Mesenchymal stem cell (in vitro differentiated cells and primary cell): ENCODE results near the gene RNF44.

ENCODE experiments used
- DNase-seq: peaks from one replicate; pipeline ENCODE4 v3.0.0-alpha.2; 2013
- H2AFZ ChIP-seq: one replicate; pipeline ENCODE4 v1.6.1; 2013; ENCODE audit warnings: low read depth, mild to moderate bottlenecking, control low read depth, inconsistent platforms, low read length, moderate library complexity
- H2AK5ac ChIP-seq: 2 replicates; pipeline ENCODE4 v1.6.1; 2013; ENCODE audit warnings: low read length, moderate library complexity, mild to moderate bottlenecking, inconsistent platforms; ENCODE audit not compliant: severe bottlenecking
- H2BK120ac ChIP-seq: one replicate; pipeline ENCODE4 v1.6.1; 2013; ENCODE audit warnings: low read depth, mild to moderate bottlenecking, inconsistent platforms, low read length, moderate library complexity
- H2BK12ac ChIP-seq, 2 experiments: one replicate each; pipeline ENCODE4 v1.6.1; 2013; ENCODE audit warnings: inconsistent platforms in 2 of 2, low read length in 2 of 2, mild to moderate bottlenecking in 2 of 2, moderate library complexity in 2 of 2, control low read depth in 1 of 2
- H2BK15ac ChIP-seq: one replicate; pipeline ENCODE4 v1.6.1; 2013; ENCODE audit warnings: mild to moderate bottlenecking, low read depth, inconsistent platforms; ENCODE audit not compliant: poor library complexity, severe bottlenecking
- H2BK5ac ChIP-seq: 2 replicates; pipeline ENCODE4 v1.6.1; 2013; ENCODE audit warnings: low read depth, mild to moderate bottlenecking, low read length, control low read depth, inconsistent platforms; ENCODE audit not compliant: poor library complexity, severe bottlenecking
- H3K14ac ChIP-seq, 2 experiments: one replicate each; pipeline ENCODE4 v1.6.1; 2013; ENCODE audit warnings: inconsistent platforms in 2 of 2, low read length in 2 of 2, control low read depth in 1 of 2, mild to moderate bottlenecking in 1 of 2, moderate library complexity in 1 of 2
- H3K18ac ChIP-seq, 2 experiments: one replicate each; pipeline ENCODE4 v1.6.1; 2013; ENCODE audit warnings: inconsistent platforms in 2 of 2, low read length in 2 of 2, control low read depth in 1 of 2, low read depth in 1 of 2, mild to moderate bottlenecking in 1 of 2
- H3K23ac ChIP-seq, 2 experiments: one replicate each; pipeline ENCODE4 v1.6.1; 2013; ENCODE audit warnings: inconsistent platforms in 2 of 2, low read length in 2 of 2, mild to moderate bottlenecking in 2 of 2, moderate library complexity in 2 of 2, control low read depth in 1 of 2
- H3K27ac ChIP-seq: 2 replicates; pipeline ENCODE4 v1.5.1; 2013; ENCODE audit warnings: mild to moderate bottlenecking, moderate library complexity, low read length, control low read depth, inconsistent platforms; ENCODE audit not compliant: poor library complexity, severe bottlenecking
- H3K27me3 ChIP-seq, 2 experiments: 2 replicates each; pipeline versions ENCODE4 v1.6.1 to v1.7.0; 2013; ENCODE audit warnings: low read length in 2 of 2, mild to moderate bottlenecking in 2 of 2, moderate library complexity in 2 of 2, control low read depth in 1 of 2, inconsistent platforms in 1 of 2; ENCODE audit not compliant: control insufficient read depth in 1 of 2, insufficient read depth in 1 of 2
- H3K36me3 ChIP-seq, 2 experiments: 2 replicates each; pipeline versions ENCODE4 v1.6.1 to v1.7.0; 2013; ENCODE audit warnings: low read length in 2 of 2, control low read depth in 1 of 2, inconsistent platforms in 1 of 2, low read depth in 1 of 2, mild to moderate bottlenecking in 1 of 2; ENCODE audit not compliant: insufficient read depth in 2 of 2, control insufficient read depth in 1 of 2
- H3K4ac ChIP-seq, 2 experiments: one replicate each; pipeline ENCODE4 v1.6.1; 2013; ENCODE audit warnings: inconsistent platforms in 2 of 2, low read length in 2 of 2, mild to moderate bottlenecking in 2 of 2, moderate library complexity in 2 of 2, control low read depth in 1 of 2, low read depth in 1 of 2
- H3K4me1 ChIP-seq: 2 replicates; pipeline ENCODE4 v1.6.1; 2013; ENCODE audit warnings: low read depth, low read length, control low read depth; ENCODE audit not compliant: control insufficient read depth, insufficient read depth
- H3K4me2 ChIP-seq: 2 replicates; pipeline ENCODE4 v1.6.1; 2013; ENCODE audit warnings: low read length, mild to moderate bottlenecking, inconsistent platforms; ENCODE audit not compliant: poor library complexity, severe bottlenecking
- H3K4me3 ChIP-seq, 2 experiments: 2 replicates each; pipeline versions ENCODE4 v1.5.1 to v1.7.0; 2013; ENCODE audit warnings: low read length in 2 of 2, mild to moderate bottlenecking in 2 of 2, control low read depth in 1 of 2, low read depth in 1 of 2; ENCODE audit not compliant: insufficient read depth in 1 of 2
- H3K79me1 ChIP-seq: replicated peaks from 2 replicates; pipeline ENCODE4 v1.6.1; 2013; ENCODE audit warnings: mild to moderate bottlenecking, control low read depth, low read length, inconsistent platforms; ENCODE audit not compliant: poor library complexity, severe bottlenecking
- H3K9ac ChIP-seq: 2 replicates; pipeline ENCODE4 v1.7.0; 2013; ENCODE audit warnings: mild to moderate bottlenecking, low read length, moderate library complexity
- H3K9me3 ChIP-seq: 2 replicates; pipeline ENCODE4 v1.7.0; 2013; ENCODE audit warnings: mild to moderate bottlenecking, low read length; ENCODE audit not compliant: control insufficient read depth
- H4K8ac ChIP-seq: one replicate; pipeline ENCODE4 v1.6.1; 2013; ENCODE audit warnings: inconsistent platforms, mild to moderate bottlenecking, low read length, moderate library complexity
- H4K91ac ChIP-seq: one replicate; pipeline ENCODE4 v1.6.1; 2013; ENCODE audit warnings: mild to moderate bottlenecking, low read length, inconsistent platforms
- WGBS: methylation state at CpG from one replicate; pipeline ENCODE4 v1.1.7; 2013; ENCODE audit warnings: mixed read lengths; 5-methylcytosine and 5-hydroxymethylcytosine counted together

RNF44 gene

DNA sequence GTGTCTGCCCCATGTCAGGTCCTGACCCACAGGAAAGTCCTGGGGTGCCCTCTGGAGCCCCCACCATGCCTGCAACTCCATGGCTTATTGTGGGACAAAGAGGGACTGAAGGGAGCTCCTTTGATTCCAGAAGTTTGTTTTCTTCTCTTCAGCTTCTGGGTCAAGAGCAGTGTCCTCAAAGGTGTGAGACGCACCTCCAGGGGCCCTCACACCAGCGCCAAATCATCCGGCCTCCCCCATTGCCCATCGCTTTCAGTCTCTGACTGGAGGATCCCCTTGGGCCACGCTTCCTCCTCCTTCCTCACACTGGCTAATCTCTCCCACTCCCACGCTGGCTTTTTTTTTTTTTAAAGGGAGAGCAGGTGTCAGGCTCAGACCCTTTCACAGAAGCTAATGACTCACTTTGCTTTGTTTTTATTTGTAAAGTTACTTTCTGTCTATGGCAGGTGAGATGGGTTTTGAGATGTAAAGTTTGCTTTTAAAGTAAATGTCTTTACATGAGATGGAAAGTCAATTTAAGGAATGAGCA, 28.6 kb upstream of the RNF44 start:
- H3K27me3 ChIP-seq, result peaks cover 0 to 56% of the 10 kb centered on the region in 2 experiments
- peaks cover 4% of the 10 kb centered on the region for H3K9me3 ChIP-seq
- H3K4ac ChIP-seq, result no peak overlapping the region
- H2BK120ac ChIP-seq, result no peak overlapping the region
- no peak overlapping the region for H3K23ac ChIP-seq
- no peaks in the 10 kb centered on the region for H3K4me1 ChIP-seq
- H3K18ac ChIP-seq, result no peak overlapping the region
- H2BK12ac ChIP-seq, result no peak overlapping the region
- no peak overlapping the region for H2BK15ac ChIP-seq
- no peak overlapping the region for H3K4me2 ChIP-seq
- H3K79me1 ChIP-seq, result no peaks in the 10 kb centered on the region
- 32% methylated on average over 4 of the region's 6 CpGs for WGBS
- H3K27ac ChIP-seq, result no peak overlapping the region
- H3K9ac ChIP-seq, result no peak overlapping the region
- no peak for DNase-seq
- no peak overlapping the region for H2AK5ac ChIP-seq
- no peak overlapping the region for H4K91ac ChIP-seq
- H3K36me3 ChIP-seq, result no peaks in the 10 kb centered on the region
- H3K14ac ChIP-seq, result no peak overlapping the region
- H2AFZ ChIP-seq, result no peak overlapping the region
- no peak overlapping the region for H3K4me3 ChIP-seq
- H2BK5ac ChIP-seq, result no peak overlapping the region
- H4K8ac ChIP-seq, result no peak overlapping the region

DNA sequence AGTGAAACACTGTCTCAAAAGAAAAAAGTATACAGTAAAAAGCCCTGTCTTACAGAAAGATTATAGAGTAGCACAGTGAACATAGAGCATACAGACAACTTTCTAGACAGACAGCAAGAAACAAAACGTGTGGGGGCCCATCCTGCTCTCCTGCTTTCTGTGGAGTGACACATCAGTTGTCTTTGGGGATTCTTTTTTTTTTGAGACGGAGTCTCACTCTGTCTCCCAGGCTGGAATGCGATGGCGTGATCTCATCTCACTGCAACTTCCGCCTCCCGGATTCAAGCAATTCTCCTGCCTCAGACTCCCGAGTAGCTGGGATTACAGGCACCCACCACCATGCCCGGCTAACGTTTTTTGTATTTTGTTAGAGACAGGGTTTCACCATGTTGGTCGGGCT, 26.8 kb upstream of the RNF44 start:
- Histone ChIP-seq H3K4me1 (no peaks in the 10 kb centered on the region), H2BK15ac (no peak overlapping the region), H2BK5ac (no peak overlapping the region), H2BK120ac (no peak overlapping the region), H3K14ac (no peak overlapping the region), H3K18ac (no peak overlapping the region), H2BK12ac (no peak overlapping the region), H2AFZ (no peak overlapping the region), H3K4ac (no peak overlapping the region), H3K9me3 (peaks cover 5% of the 10 kb centered on the region), H3K4me3 (no peak overlapping the region), H3K23ac (no peak overlapping the region), H2AK5ac (no peak overlapping the region), H4K8ac (no peak overlapping the region), H3K27me3 (peaks cover 0 to 50% of the 10 kb centered on the region in 2 experiments), H3K4me2 (no peak overlapping the region), H3K36me3 (no peaks in the 10 kb centered on the region), H3K9ac (no peak overlapping the region), H4K91ac (no peak overlapping the region), H3K27ac (no peak overlapping the region), H3K79me1 (no peaks in the 10 kb centered on the region)
- WGBS, result 79% methylated on average over 10 of the region's 10 CpGs
- peak; percentile 18 for DNase-seq

DNA sequence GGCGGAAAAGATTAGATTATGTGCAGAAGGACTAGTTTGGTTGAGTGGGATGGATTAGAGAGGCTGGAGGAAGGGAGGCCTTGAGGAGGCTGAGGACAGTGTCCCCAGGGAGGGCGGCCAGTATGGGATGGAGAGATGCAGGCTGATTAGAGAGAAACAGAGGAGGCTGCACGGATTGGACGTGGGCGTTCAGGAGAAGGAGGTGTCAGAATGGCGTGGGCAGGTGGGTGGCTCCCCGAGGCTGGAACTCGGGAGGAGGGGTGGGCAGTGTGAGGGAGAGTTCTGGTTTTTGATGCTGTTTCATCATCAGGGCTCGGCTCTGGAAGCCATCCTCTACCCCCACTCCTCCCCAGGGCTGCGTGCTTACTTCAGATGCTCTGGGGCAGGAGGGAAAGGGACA, 25.0 kb upstream of the RNF44 start:
- H3K4me2 ChIP-seq, result no peak overlapping the region
- H2BK5ac ChIP-seq, result no peak overlapping the region
- no peak overlapping the region for H3K27ac ChIP-seq
- no peaks in the 10 kb centered on the region for H3K36me3 ChIP-seq
- H3K4me1 ChIP-seq, result no peaks in the 10 kb centered on the region
- no peak overlapping the region for H2BK12ac ChIP-seq
- no peak overlapping the region for H3K9ac ChIP-seq
- H4K91ac ChIP-seq, result no peak overlapping the region
- no peak overlapping the region for H3K14ac ChIP-seq
- H3K79me1 ChIP-seq, result no peaks in the 10 kb centered on the region
- 69% methylated on average over 8 of the region's 10 CpGs for WGBS
- no peak for DNase-seq
- peaks cover 0 to 40% of the 10 kb centered on the region in 2 experiments for H3K27me3 ChIP-seq
- peaks cover 8% of the 10 kb centered on the region for H3K9me3 ChIP-seq
- H3K4ac ChIP-seq, result no peak overlapping the region
- H3K18ac ChIP-seq, result no peak overlapping the region
- no peak overlapping the region for H2AFZ ChIP-seq
- H2BK120ac ChIP-seq, result no peak overlapping the region
- no peak overlapping the region for H3K4me3 ChIP-seq
- H3K23ac ChIP-seq, result no peak overlapping the region
- H4K8ac ChIP-seq, result no peak overlapping the region
- H2BK15ac ChIP-seq, result no peak overlapping the region
- no peak overlapping the region for H2AK5ac ChIP-seq

DNA sequence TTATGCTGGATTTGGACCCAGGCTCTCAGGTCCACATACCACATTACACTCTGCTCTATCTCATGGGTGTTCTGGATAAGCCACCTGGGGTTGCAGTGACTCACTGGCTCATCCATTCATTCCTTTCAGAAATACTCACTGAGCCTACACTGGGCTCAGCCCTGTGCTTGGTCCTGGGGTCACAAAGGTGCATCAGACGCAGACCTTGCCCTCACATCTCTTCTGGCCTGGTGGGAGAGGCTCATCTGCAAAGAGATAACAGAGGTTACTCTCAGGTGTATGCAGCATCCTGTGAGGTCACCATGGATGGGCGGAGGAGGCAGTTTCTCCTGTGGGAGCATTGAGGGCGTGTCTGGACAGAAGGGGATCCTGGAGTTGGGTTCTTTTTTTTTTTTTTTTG, 24.1 kb upstream of the RNF44 start:
- no peaks in the 10 kb centered on the region for H3K4me1 ChIP-seq
- H3K4me2 ChIP-seq, result no peak overlapping the region
- H2BK5ac ChIP-seq, result no peak overlapping the region
- no peak for DNase-seq
- H3K18ac ChIP-seq, result no peak overlapping the region
- no peak overlapping the region for H3K27ac ChIP-seq
- no peak overlapping the region for H3K4me3 ChIP-seq
- peaks cover 3% of the 10 kb centered on the region for H3K9me3 ChIP-seq
- H2BK15ac ChIP-seq, result peak overlapping the region; percentile 63
- H3K36me3 ChIP-seq, result no peaks in the 10 kb centered on the region
- H2AFZ ChIP-seq, result no peak overlapping the region
- no peak overlapping the region for H3K4ac ChIP-seq
- H3K23ac ChIP-seq, result no peak overlapping the region
- H4K91ac ChIP-seq, result no peak overlapping the region
- no peak overlapping the region for H2BK120ac ChIP-seq
- no peak overlapping the region for H2BK12ac ChIP-seq
- H3K9ac ChIP-seq, result no peak overlapping the region
- peak overlapping the region; percentile 24 for H4K8ac ChIP-seq
- no peak overlapping the region for H3K14ac ChIP-seq
- no peak overlapping the region for H2AK5ac ChIP-seq
- WGBS, result 77% methylated on average over 3 of the region's 3 CpGs
- H3K79me1 ChIP-seq, result no peaks in the 10 kb centered on the region
- peaks cover 0 to 33% of the 10 kb centered on the region in 2 experiments for H3K27me3 ChIP-seq
